Naive thymus-derived CD4-positive, alpha-beta T cell (primary cell): ENCODE results near the gene MSANTD1. TPM values are rescaled to one million over a fixed set of nuclear protein-coding genes. Genes with fewer than 3 reads are reported as not detected.

Experiments
- ATAC-seq: fragments of 150-1000 bp; cut with Tn5 transposase; 2 replicates; pipeline ENCODE4 v1.10.0; 2021; ENCODE audit warnings: mild to moderate bottlenecking, moderate library complexity
- CTCF ChIA-PET: fragments of 350-600 bp; sonication (Branson Sonifier 250); formaldehyde crosslinking; loops from one replicate; lab custom pipeline; 2021; ENCODE audit warnings: antibody characterized with exemption; lab: Charles Lee
- POLR2A ChIA-PET: fragments of 350-600 bp; sonication (Branson Sonifier 250); formaldehyde crosslinking; loops from one replicate; lab custom pipeline; 2021; ENCODE audit warnings: antibody characterized with exemption, inconsistent platforms; lab: Charles Lee
- DNase-seq, 9 donors: peaks; one replicate each; pipeline versions ENCODE4 v3.0.0 to v3.0.0-alpha.2; 2020 to 2022; ENCODE audit warnings: mixed read lengths in 1 of 9
- H3K27ac ChIP-seq: one replicate; pipeline ENCODE4 v1.7.0; 2013; ENCODE audit warnings: mild to moderate bottlenecking, low read depth, low read length, moderate library complexity
- H3K27me3 ChIP-seq, 2 donors: one replicate each; pipeline ENCODE4 v1.7.0; 2013; ENCODE audit warnings: low read length in 2 of 2, mild to moderate bottlenecking in 2 of 2, moderate library complexity in 2 of 2; ENCODE audit not compliant: control insufficient read depth in 2 of 2, insufficient read depth in 2 of 2
- H3K36me3 ChIP-seq, 3 experiments: 1 replicate in 2 of 3; 2 replicates in 1 of 3; pipeline ENCODE4 v1.7.0; 2013; ENCODE audit warnings: low read length in 3 of 3, mild to moderate bottlenecking in 3 of 3, moderate library complexity in 1 of 3; ENCODE audit not compliant: insufficient read depth in 3 of 3, control insufficient read depth in 2 of 3
- H3K4me1 ChIP-seq, 2 donors: one replicate each; pipeline ENCODE4 v1.7.0; 2013; ENCODE audit warnings: low read length in 2 of 2, mild to moderate bottlenecking in 2 of 2, moderate library complexity in 1 of 2; ENCODE audit not compliant: control insufficient read depth in 2 of 2, insufficient read depth in 2 of 2
- H3K4me3 ChIP-seq: 2 replicates; pipeline ENCODE4 v1.7.0; 2013; ENCODE audit warnings: mild to moderate bottlenecking, low read length
- H3K9me3 ChIP-seq, 3 experiments: 1 replicate in 2 of 3; 2 replicates in 1 of 3; pipeline ENCODE4 v1.7.0; 2013; ENCODE audit warnings: low read length in 3 of 3; ENCODE audit not compliant: control insufficient read depth in 2 of 3
- H3K27ac Mint-ChIP-seq, 9 donors: one replicate each; pipeline ENCODE4 v1.8.0; 2020 to 2022; ENCODE audit warnings: mixed read lengths in 9 of 9, mild to moderate bottlenecking in 8 of 9, moderate library complexity in 5 of 9, inconsistent platforms in 2 of 9
- H3K27me3 Mint-ChIP-seq, 5 donors: one replicate each; pipeline ENCODE4 v1.8.0; 2021 to 2022; ENCODE audit warnings: mixed read lengths in 5 of 5, mild to moderate bottlenecking in 1 of 5
- H3K36me3 Mint-ChIP-seq, 5 donors: one replicate each; pipeline ENCODE4 v1.8.0; 2020 to 2022; ENCODE audit warnings: mixed read lengths in 5 of 5, mild to moderate bottlenecking in 3 of 5, inconsistent platforms in 1 of 5
- H3K4me1 Mint-ChIP-seq, 7 donors: one replicate each; pipeline ENCODE4 v1.8.0; 2020 to 2022; ENCODE audit warnings: mixed read lengths in 7 of 7, mild to moderate bottlenecking in 3 of 7, inconsistent platforms in 1 of 7
- H3K4me3 Mint-ChIP-seq, 10 donors: one replicate each; pipeline ENCODE4 v1.8.0; 2020 to 2022; ENCODE audit warnings: mild to moderate bottlenecking in 10 of 10, mixed read lengths in 10 of 10, moderate library complexity in 6 of 10, inconsistent platforms in 2 of 10
- H3K9me3 Mint-ChIP-seq, 11 donors: one replicate each; pipeline ENCODE4 v1.8.0; 2020 to 2022; ENCODE audit warnings: mixed read lengths in 11 of 11, mild to moderate bottlenecking in 4 of 11, inconsistent platforms in 1 of 11, moderate library complexity in 1 of 11
- intact Hi-C, 2 donors: fragments of 100-400 bp; cut with micrococcal nuclease; formaldehyde crosslinking; loops; one replicate each; pipeline ENCODE4 v1.15.1; 2023
- polyA plus RNA-seq, 2 donors: library from polyadenylated mRNA; unstranded; fragments of 300-500 nt; fragmentation: Illumina TruSeq; gene quantifications; one replicate each; pipeline ENCODE4 v1.2.3, GENCODE V29; 2021
- total RNA-seq, 6 experiments: library from RNA in 5 of 6; stranded (reverse) in 5 of 6; gene quantifications; 1 replicate in 5 of 6; 2 replicates in 1 of 6; pipeline ENCODE4 v1.2.3 and lab custom pipeline; 2021 to 2026

Gene MSANTD1
- total and polyA plus RNA-seq, 7 experiments from 2014 or later, result 1.4 to 2.7 (median 2.3) TPM; not detected in 2

DNA sequence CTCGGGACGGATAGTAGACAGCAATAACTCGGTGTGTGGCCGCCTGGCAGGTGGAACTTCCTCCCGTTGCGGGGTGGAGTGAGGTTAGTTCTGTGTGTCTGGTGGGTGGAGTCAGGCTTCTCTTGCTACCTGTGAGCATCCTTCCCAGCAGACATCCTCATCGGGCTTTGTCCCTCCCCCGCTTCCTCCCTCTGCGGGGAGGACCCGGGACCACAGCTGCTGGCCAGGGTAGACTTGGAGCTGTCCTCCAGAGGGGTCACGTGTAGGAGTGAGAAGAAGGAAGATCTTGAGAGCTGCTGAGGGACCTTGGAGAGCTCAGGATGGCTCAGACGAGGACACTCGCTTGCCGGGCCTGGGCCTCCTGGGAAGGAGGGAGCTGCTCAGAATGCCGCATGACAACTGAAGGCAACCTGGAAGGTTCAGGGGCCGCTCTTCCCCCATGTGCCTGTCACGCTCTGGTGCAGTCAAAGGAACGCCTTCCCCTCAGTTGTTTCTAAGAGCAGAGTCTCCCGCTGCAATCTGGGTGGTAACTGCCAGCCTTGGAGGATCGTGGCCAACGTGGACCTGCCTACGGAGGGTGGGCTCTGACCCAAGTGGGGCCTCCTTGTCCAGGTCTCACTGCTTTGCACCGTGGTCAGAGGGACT is 5.7 kb upstream of the MSANTD1 start:
- POLR2A ChIA-PET, result interaction anchor here (1.0 to 1.1 kb wide), 2 partner anchors 53 to 60 kb away, joined by 3 to 4 read pairs; no protein-coding TSS in a partner anchor

DNA sequence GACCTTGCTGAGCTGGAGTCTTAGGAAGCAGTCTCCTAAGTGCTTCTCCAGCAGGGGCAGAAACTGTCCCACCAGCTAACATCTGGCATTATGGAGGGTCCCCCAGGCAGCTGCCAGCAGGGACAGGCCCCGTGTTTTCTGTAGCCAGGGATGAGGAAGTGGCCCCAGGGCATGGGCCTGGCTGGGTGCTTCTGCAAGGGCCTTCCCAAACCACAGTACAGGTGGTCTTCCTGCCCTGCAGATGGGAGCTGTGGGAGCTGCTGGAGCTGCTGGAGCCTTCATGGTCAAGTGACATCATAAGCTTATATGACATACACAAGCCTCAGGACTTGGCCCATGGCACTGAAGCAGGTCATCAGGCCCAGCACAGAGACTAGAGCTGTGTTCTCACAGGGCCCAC is 5.0 kb upstream of the MSANTD1 start:
- ChIA-PET CTCF (interaction anchor here (1.0 kb wide), 1 partner anchor 102 kb away, joined by 3 read pairs; no protein-coding TSS in a partner anchor), POLR2A (no interaction called here)
- H3K27me3 Mint-ChIP-seq, result no peaks in the 10 kb centered on the region
- DNase-seq (no peak), ATAC-seq (no peak)
- intact Hi-C loops, result loop anchor here (5.0 to 10.0 kb wide), 3 partner anchors 49 to 58 kb away; no protein-coding TSS in a partner anchor
- peaks cover 0 to 3% (median 0%) of the 10 kb centered on the region in 5 donors for H3K36me3 Mint-ChIP-seq
- no peak overlapping the region for H3K4me3 Mint-ChIP-seq
- no peaks in the 10 kb centered on the region for H3K27me3 ChIP-seq
- peaks cover 2 to 18% (median 15%) of the 10 kb centered on the region in 7 donors for H3K4me1 Mint-ChIP-seq
- no peak overlapping the region for H3K27ac ChIP-seq
- H3K9me3 Mint-ChIP-seq, result peaks cover 0 to 1% (median 0%) of the 10 kb centered on the region in 11 donors
- H3K36me3 ChIP-seq, result peaks cover 0 to 29% (median 0%) of the 10 kb centered on the region in 3 experiments
- no peak overlapping the region for H3K4me3 ChIP-seq
- peak overlapping the region in 2 of 9 donors; percentile 38 to 55 for H3K27ac Mint-ChIP-seq
- H3K4me1 ChIP-seq, result peaks cover 3 to 4% of the 10 kb centered on the region in 2 donors
- H3K9me3 ChIP-seq, result no peaks in the 10 kb centered on the region

More for the DNA sequence above, 5.7 kb upstream of the MSANTD1 start:
- CTCF ChIA-PET, result interaction anchor here (1.0 kb wide), 1 partner anchor 103 kb away, joined by 3 read pairs; no protein-coding TSS in a partner anchor
- Histone ChIP-seq H3K4me1 (peaks cover 3 to 4% of the 10 kb centered on the region in 2 donors), H3K27me3 (no peaks in the 10 kb centered on the region), H3K27ac (no peak overlapping the region), H3K4me3 (no peak overlapping the region), H3K36me3 (peaks cover 0 to 35% (median 0%) of the 10 kb centered on the region in 3 experiments), H3K9me3 (no peaks in the 10 kb centered on the region)
- ATAC-seq (no peak), DNase-seq (peak in 5 of 9 donors; percentile 10 to 30 (median 19))
- H3K27ac Mint-ChIP-seq, result peak overlapping the region in 6 of 9 donors; percentile 7 to 80 (median 50)
- H3K4me1 Mint-ChIP-seq, result peaks cover 2 to 18% (median 15%) of the 10 kb centered on the region in 7 donors
- intact Hi-C loops, result loop anchor here (5.0 to 10.0 kb wide), 3 partner anchors 48 to 59 kb away; no protein-coding TSS in a partner anchor
- no peaks in the 10 kb centered on the region for H3K27me3 Mint-ChIP-seq
- H3K36me3 Mint-ChIP-seq, result peaks cover 0 to 5% (median 0%) of the 10 kb centered on the region in 5 donors
- H3K9me3 Mint-ChIP-seq, result peaks cover 0 to 1% (median 0%) of the 10 kb centered on the region in 11 donors
- H3K4me3 Mint-ChIP-seq, result no peak overlapping the region

DNA sequence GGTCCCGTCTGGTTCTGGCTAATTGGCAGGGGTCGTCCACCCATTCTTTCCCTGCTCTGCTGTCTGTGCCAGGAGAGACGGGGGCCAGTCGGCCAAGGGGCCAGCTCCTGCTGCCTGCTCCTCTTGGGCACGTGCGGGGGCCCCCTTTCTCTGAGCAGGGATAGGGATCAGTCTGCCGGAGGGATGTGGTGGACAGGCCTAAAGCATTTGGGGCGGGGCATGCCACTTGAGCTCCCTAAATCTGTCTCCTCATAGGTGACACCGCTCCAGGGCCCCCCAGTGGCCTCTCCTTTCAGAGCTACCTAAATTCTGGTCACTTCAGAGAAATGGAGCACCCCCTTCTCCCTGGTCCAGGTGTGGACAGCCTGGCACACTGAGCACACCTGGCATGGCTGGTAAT is 4.2 kb upstream of the MSANTD1 start:
- H3K4me3 ChIP-seq, result no peak overlapping the region
- peaks cover 2 to 18% (median 15%) of the 10 kb centered on the region in 7 donors for H3K4me1 Mint-ChIP-seq
- DNase-seq (no peak), ATAC-seq (no peak)
- H3K27me3 ChIP-seq, result no peaks in the 10 kb centered on the region
- peak overlapping the region in 1 of 9 donors; percentile 37 for H3K27ac Mint-ChIP-seq
- peaks cover 0 to 2% (median 0%) of the 10 kb centered on the region in 5 donors for H3K36me3 Mint-ChIP-seq
- intact Hi-C loops, result loop anchor here (5.0 to 10.0 kb wide), 3 partner anchors 50 to 58 kb away; no protein-coding TSS in a partner anchor
- ChIA-PET POLR2A (no interaction called here), CTCF (no interaction called here)
- no peaks in the 10 kb centered on the region for H3K27me3 Mint-ChIP-seq
- H3K36me3 ChIP-seq, result peaks cover 0 to 21% (median 0%) of the 10 kb centered on the region in 3 experiments
- H3K9me3 Mint-ChIP-seq, result peaks cover 0 to 1% (median 0%) of the 10 kb centered on the region in 11 donors
- H3K27ac ChIP-seq, result no peak overlapping the region
- peaks cover 3 to 4% of the 10 kb centered on the region in 2 donors for H3K4me1 ChIP-seq
- H3K9me3 ChIP-seq, result no peaks in the 10 kb centered on the region
- no peak overlapping the region for H3K4me3 Mint-ChIP-seq

DNA sequence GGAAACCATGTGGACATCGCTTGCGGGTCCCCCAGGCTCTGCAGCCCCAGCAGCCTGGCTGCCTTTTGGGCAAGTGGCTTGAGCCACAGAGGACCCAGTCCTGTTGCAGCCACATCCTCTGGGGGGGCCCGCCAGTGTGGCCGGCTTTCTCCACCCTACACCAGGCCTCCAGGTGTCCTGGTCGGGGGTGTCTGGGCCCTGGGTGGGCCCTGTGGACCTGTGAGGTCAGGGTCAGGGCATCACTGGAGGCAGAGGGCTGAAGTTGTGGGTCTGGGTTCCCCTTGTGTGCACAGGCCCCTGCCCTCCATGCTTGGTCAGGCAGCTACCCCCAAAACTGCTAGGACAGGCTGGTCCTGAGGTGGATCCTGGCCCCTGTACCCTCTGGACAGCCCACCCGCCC is 3.3 kb upstream of the MSANTD1 start:
- ATAC-seq, result no peak
- no peak overlapping the region for H3K27ac Mint-ChIP-seq
- peaks cover 0 to 12% (median 0%) of the 10 kb centered on the region in 3 experiments for H3K36me3 ChIP-seq

DNA sequence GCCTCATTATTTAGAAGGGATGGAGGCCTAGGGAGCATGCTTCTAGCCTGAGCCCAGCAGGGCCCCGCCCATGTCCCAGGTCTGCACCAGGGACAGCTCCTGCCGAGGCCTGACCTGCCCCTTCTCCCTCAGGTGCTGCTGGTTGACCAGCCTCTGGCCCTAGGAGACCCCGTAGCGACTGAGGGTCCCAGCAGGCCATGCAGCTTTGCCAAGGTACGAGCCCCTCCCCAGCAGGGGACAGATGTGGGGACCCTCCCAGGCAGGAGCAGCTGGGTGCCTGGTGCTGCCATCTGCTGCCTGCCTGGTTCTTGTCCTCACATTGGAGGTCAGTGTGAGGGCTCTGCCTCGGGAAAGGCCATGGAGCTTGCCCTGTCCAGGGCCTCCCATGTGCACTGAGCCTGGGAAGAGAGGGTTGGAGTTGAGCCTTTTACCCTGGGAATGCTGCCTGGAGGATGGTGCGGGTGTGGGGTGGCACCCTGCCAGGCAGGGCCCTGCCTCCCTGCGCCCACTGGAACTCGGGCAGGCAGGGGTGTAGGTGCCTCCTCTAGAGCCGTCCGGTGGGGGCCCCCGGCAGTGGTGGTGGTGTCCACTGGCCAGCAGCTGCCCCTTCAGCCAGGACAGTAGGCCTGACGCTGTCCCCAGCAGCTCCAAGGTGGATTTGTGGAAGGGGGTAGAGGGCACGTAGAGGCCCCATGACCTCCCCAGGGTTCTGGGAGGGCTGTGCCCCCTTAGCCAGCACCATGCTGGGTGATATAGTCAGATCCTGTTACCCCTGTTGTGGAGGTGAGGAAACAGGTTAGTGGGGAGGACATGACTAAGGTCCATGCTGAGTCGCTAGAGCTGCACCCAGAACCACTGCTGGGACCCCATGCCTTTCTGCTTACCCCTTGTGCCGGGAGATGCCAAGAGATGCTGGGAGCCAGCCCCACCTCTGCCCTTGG is 2.2 kb upstream of the MSANTD1 start:
- Histone ChIP-seq H3K9me3 (no peaks in the 10 kb centered on the region), H3K4me3 (no peak overlapping the region), H3K27me3 (no peaks in the 10 kb centered on the region), H3K4me1 (peaks cover 3 to 4% of the 10 kb centered on the region in 2 donors), H3K36me3 (peaks cover 0 to 1% (median 0%) of the 10 kb centered on the region in 3 experiments), H3K27ac (no peak overlapping the region)
- H3K27me3 Mint-ChIP-seq, result no peaks in the 10 kb centered on the region
- ATAC-seq (no peak), DNase-seq (no peak)
- no peaks in the 10 kb centered on the region for H3K36me3 Mint-ChIP-seq
- no peak overlapping the region for H3K4me3 Mint-ChIP-seq
- no peak overlapping the region for H3K27ac Mint-ChIP-seq
- ChIA-PET POLR2A (interaction anchor here (0.5 kb wide), 1 partner anchor 44 kb away, joined by 3 read pairs; no protein-coding TSS in a partner anchor), CTCF (no interaction called here)
- intact Hi-C loops, result loop anchor here in 1 of 2 donors (10.0 kb wide), 1 partner anchor 52 kb away; no protein-coding TSS in a partner anchor
- peaks cover 0 to 1% (median 0%) of the 10 kb centered on the region in 11 donors for H3K9me3 Mint-ChIP-seq
- peaks cover 0 to 18% (median 15%) of the 10 kb centered on the region in 7 donors for H3K4me1 Mint-ChIP-seq

More for the DNA sequence above, 3.3 kb upstream of the MSANTD1 start:
- Histone ChIP-seq H3K4me3 (no peak overlapping the region), H3K27ac (no peak overlapping the region), H3K27me3 (no peaks in the 10 kb centered on the region), H3K4me1 (peaks cover 3 to 4% of the 10 kb centered on the region in 2 donors), H3K9me3 (no peaks in the 10 kb centered on the region)
- ChIA-PET POLR2A (no interaction called here), CTCF (no interaction called here)
- no peak for DNase-seq
- Mint-ChIP-seq H3K27me3 (no peaks in the 10 kb centered on the region), H3K9me3 (peaks cover 0 to 1% (median 0%) of the 10 kb centered on the region in 11 donors), H3K36me3 (peaks cover 0 to under 1% (median 0%) of the 10 kb centered on the region in 5 donors), H3K4me1 (peaks cover 0 to 18% (median 15%) of the 10 kb centered on the region in 7 donors), H3K4me3 (no peak overlapping the region)
- intact Hi-C loops, result loop anchor here in 1 of 2 donors (10.0 kb wide), 1 partner anchor 51 kb away; no protein-coding TSS in a partner anchor
